ENCODE data around the gene CEP55.
A peak's percentile ranks its signal among the peaks of the same experiment; 100 is the strongest.

The CEP55 gene

DNA sequence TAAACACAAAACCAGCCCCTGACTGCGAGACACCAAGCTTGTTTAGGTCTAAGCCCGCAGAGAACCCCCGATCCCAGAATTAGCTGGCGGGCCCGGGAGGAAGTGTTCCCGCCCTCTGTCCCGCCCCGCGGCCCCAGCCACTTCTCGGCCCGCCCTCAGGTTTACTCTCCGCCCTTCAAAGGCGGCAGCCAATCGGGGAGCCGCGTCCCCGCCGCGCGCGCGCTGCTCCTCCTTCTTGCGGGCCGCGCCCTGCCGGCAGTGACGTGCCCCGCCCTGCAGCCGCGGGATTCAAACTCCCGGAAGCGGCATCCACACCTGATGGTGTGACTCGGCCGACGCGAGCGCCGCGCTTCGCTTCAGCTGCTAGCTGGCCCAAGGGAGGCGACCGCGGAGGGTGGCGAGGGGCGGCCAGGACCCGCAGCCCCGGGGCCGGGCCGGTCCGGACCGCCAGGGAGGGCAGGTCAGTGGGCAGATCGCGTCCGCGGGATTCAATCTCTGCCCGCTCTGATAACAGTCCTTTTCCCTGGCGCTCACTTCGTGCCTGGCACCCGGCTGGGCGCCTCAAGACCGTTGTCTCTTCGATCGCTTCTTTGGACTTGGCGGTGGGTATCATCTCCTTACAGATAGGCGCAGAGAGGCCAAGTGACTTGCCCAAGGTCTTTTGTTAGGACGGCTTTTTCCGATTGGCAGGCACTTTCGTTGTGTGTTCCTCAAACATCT lies at the start of gene CEP55:
CEP55 (plus strand) TSS at position 291 of the 720 bp plus-strand sequence. CDS start 3,440 bp downstream, outside the sequence.
- no peak for TF ChIP-seq ZFX (IDR thresholded peaks at IDR 0.05; ENCODE audit: borderline replicate concordance)
- TF ChIP-seq, protein P1, sequence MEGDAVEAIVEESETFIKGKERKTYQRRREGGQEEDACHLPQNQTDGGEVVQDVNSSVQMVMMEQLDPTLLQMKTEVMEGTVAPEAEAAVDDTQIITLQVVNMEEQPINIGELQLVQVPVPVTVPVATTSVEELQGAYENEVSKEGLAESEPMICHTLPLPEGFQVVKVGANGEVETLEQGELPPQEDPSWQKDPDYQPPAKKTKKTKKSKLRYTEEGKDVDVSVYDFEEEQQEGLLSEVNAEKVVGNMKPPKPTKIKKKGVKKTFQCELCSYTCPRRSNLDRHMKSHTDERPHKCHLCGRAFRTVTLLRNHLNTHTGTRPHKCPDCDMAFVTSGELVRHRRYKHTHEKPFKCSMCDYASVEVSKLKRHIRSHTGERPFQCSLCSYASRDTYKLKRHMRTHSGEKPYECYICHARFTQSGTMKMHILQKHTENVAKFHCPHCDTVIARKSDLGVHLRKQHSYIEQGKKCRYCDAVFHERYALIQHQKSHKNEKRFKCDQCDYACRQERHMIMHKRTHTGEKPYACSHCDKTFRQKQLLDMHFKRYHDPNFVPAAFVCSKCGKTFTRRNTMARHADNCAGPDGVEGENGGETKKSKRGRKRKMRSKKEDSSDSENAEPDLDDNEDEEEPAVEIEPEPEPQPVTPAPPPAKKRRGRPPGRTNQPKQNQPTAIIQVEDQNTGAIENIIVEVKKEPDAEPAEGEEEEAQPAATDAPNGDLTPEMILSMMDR (IDR thresholded peaks at IDR 0.05) = no peak
- H3K27ac ChIP-seq = peak within 1 kb of the TSS; percentile 62

GRCh38 chr10:93447019-93447418 lies 49.4 kb upstream of the CEP55 start:
- TF ChIP-seq, protein P1 (IDR thresholded peaks at IDR 0.05) = no peak
- TF ChIP-seq ZFX (IDR thresholded peaks at IDR 0.05; ENCODE audit: borderline replicate concordance) = no peak
- no peak overlapping the region for H3K27ac ChIP-seq

GRCh38 chr10:93447970-93448369 lies 48.4 kb upstream of the CEP55 start:
- TF ChIP-seq, protein P1 (IDR thresholded peaks at IDR 0.05) = no peak
- TF ChIP-seq ZFX (IDR thresholded peaks at IDR 0.05; ENCODE audit: borderline replicate concordance) = no peak
- H3K27ac ChIP-seq = no peak overlapping the region

DNA sequence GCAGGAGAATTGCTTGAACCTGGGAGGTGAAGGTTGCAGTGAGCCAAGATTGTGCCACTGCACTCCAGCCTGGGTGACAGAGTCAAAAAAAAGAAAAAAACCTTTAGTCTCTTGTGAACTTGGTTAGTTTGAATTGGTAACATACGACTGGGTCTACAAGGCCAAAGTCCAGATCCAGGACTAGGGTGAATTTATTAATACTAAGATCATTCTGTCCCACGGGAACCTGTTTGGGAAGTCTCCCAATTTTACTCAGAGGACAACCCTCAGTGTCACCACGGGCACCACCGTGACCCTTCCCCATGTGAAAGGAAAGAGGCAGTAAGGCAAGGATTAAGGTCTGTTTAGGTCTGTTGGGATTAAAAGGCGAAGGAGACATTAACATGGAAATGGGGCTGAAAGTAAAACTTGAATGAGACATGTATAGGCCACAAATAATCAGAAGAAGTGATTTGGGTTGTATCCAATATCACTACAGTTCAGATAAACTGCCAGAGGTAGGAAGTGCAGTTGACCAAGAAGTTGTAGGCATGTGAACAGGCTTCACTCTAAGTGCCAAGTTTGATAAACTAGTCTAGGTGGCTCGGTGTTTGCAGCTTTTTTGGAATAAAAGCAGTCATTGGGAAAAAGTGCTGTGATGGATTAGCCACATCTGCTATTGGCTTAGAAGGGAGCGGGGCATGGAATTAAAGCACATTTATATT lies 45.0 kb upstream of the CEP55 start:
- no peak overlapping the region for H3K27ac ChIP-seq
- no peak for TF ChIP-seq ZFX (IDR thresholded peaks at IDR 0.05; ENCODE audit: borderline replicate concordance)
- TF ChIP-seq, protein P1 (IDR thresholded peaks at IDR 0.05) = no peak

GRCh38 chr10:93452143-93452542 lies 44.3 kb upstream of the CEP55 start:
- TF ChIP-seq, protein P1 (IDR thresholded peaks at IDR 0.05) = no peak
- no peak for TF ChIP-seq ZFX (IDR thresholded peaks at IDR 0.05; ENCODE audit: borderline replicate concordance)

DNA sequence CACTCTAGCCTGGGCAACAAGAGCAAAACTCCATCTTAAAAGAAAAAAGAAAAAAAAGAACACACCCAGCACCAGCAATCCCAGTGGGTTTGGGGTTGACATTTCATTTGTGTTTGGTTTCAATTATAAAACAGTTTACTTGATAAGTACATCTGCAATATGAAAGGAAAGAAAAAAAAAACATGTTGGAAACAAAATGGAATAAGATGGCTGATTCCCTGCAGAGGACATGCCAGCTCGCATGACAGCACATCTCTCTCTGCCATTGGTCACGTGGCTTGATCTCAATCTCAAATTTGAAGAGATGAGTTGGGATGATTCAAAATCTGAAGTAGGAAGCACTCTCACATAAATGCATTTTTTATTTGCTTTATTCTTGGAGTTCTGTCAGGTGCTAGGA lies 42.3 kb upstream of the CEP55 start:
- H3K27ac ChIP-seq = no peak overlapping the region
- no peak for TF ChIP-seq ZFX (IDR thresholded peaks at IDR 0.05; ENCODE audit: borderline replicate concordance)
- TF ChIP-seq, protein P1 (IDR thresholded peaks at IDR 0.05) = no peak

More at GRCh38 chr10:93452143-93452542, 44.3 kb upstream of the CEP55 start:
- no peak overlapping the region for H3K27ac ChIP-seq

DNA sequence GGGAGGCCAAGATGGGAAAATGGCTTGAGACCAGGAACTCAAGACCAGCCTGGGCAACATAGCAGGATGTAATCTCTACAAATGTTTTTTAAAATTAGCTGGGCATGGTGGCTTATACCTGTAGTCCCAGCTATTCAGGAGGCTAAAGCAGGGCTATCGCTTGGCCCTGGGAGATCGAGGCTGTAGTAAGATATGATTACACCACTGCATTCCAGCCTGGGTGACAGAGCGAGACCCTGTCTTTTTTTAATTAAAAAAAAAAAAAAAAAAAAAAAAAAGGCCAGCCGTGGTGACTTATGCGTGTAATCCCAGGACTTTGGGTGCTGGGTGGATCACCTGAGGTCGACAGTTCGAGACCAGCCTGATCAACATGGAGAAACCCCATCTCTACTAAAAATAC lies 41.7 kb upstream of the CEP55 start:
- TF ChIP-seq ZFX (IDR thresholded peaks at IDR 0.05; ENCODE audit: borderline replicate concordance) = no peak
- TF ChIP-seq, protein P1 (IDR thresholded peaks at IDR 0.05) = no peak
- no peak overlapping the region for H3K27ac ChIP-seq
